GM12878 (cell line): ENCODE measurements around the gene ZDHHC21. TPM values are rescaled to one million over a fixed set of nuclear protein-coding genes. Genes with fewer than 3 reads are reported as not detected.

Experiments
- BACH1 ChIP-seq: fragments of 450-650 bp; IDR thresholded peaks from 2 replicates; pipeline ENCODE4 v1.6.1; 2017; ENCODE audit warnings: mild to moderate bottlenecking, borderline replicate concordance
- CEBPB ChIP-seq, 2 experiments: fragments of 150-350 bp in 1 of 2; IDR thresholded peaks; 2 replicates each; pipeline ENCODE4 v1.6.1; 2012 to 2014; ENCODE audit warnings: low read depth in 2 of 2, low read length in 2 of 2, borderline replicate concordance in 1 of 2, inconsistent platforms in 1 of 2
- EGR1 ChIP-seq, 2 experiments: IDR thresholded peaks; 1 replicate in 1 of 2; 2 replicates in 1 of 2; pipeline ENCODE4 v1.6.1; 2011 to 2012; ENCODE audit warnings: low read depth in 2 of 2, low read length in 2 of 2, borderline replicate concordance in 1 of 2, mild to moderate bottlenecking in 1 of 2, moderate library complexity in 1 of 2
- KAT2A ChIP-seq: conservative IDR thresholded peaks from 2 replicates; pipeline ENCODE4 v1.6.1; 2011; ENCODE audit warnings: low read depth, low read length; ENCODE audit not compliant: control insufficient read depth
- KLF5 ChIP-seq: fragments of 450-650 bp; IDR thresholded peaks from 2 replicates; pipeline ENCODE4 v1.6.1; 2014; ENCODE audit warnings: mild to moderate bottlenecking; ENCODE audit not compliant: partially characterized antibody
- MEF2B ChIP-seq: fragments of 450-650 bp; IDR thresholded peaks from 2 replicates; pipeline ENCODE4 v1.6.1; 2018; ENCODE audit warnings: mild to moderate bottlenecking, moderate library complexity; ENCODE audit not compliant: partially characterized antibody, poor library complexity, severe bottlenecking
- MTA2 ChIP-seq: fragments of 450-650 bp; IDR thresholded peaks from 2 replicates; pipeline ENCODE4 v1.6.1; 2016; ENCODE audit warnings: low read depth, mild to moderate bottlenecking, moderate library complexity
- MXI1 ChIP-seq: fragments of 150-350 bp; IDR thresholded peaks from 2 replicates; pipeline ENCODE4 v1.6.1; 2011; ENCODE audit warnings: low read depth, mild to moderate bottlenecking, inconsistent platforms, low read length, improper control_type of control experiment
- MYB ChIP-seq: fragments of 150-350 bp; IDR thresholded peaks from 2 replicates; pipeline ENCODE4 v1.6.1; 2014; ENCODE audit warnings: mild to moderate bottlenecking, low read depth, low read length, borderline replicate concordance
- MYC ChIP-seq: IDR thresholded peaks from 2 replicates; pipeline ENCODE4 v1.6.1; 2011; ENCODE audit warnings: mild to moderate bottlenecking, low read length, moderate library complexity, inconsistent platforms; ENCODE audit not compliant: insufficient read depth, insufficient replicate concordance, insufficient read length, severe bottlenecking
- RFX5 ChIP-seq: IDR thresholded peaks from 2 replicates; pipeline ENCODE4 v1.6.1; 2011; ENCODE audit warnings: low read depth, low read length, improper control_type of control experiment
- SMAD5 ChIP-seq: IDR thresholded peaks from 2 replicates; pipeline ENCODE4 v1.6.1; 2016; ENCODE audit warnings: antibody characterized with exemption, low read depth
- WRNIP1 ChIP-seq: IDR thresholded peaks from 2 replicates; pipeline ENCODE4 v1.6.1; 2011; ENCODE audit warnings: low read depth, low read length, improper control_type of control experiment, borderline replicate concordance
- ZNF207 ChIP-seq: fragments of 450-650 bp; IDR thresholded peaks from 2 replicates; pipeline ENCODE4 v1.6.1; 2014; ENCODE audit warnings: antibody characterized with exemption, mild to moderate bottlenecking, borderline replicate concordance
- polyA plus RNA-seq, 11 experiments: library from polyadenylated mRNA; depleted of rRNA in 4 of 11; unstranded in 6 of 11; stranded (reverse) in 5 of 11; fragments of >200 nt; fragmentation: Nextera tagmentation in 4 of 11; fragmentation: Illumina TruSeq in 1 of 11; extraction: Ambion mirVana in 4 of 11; extraction: Trizol in 1 of 11; gene quantifications; 1 replicate in 1 of 11; 2 replicates in 10 of 11; pipeline versions ENCODE4 v1.2.1 to v1.2.3, GENCODE V29; 2011 to 2016; ENCODE audit warnings: inconsistent platforms in 2 of 11, missing spikeins in 2 of 11, low read depth in 1 of 11
- total RNA-seq, 4 experiments: library from RNA; depleted of rRNA in 3 of 4; stranded (reverse); fragments of >200 nt in 3 of 4; fragmentation: Illumina TruSeq in 1 of 4; extraction: Trizol in 1 of 4; gene quantifications; 2 replicates each; pipeline versions ENCODE4 v1.2.1 to v1.2.3, GENCODE V29; 2013 to 2021
- TF ChIP-seq, protein P1 (sequence below): fragments of 450-650 bp; conservative IDR thresholded peaks from 2 replicates; pipeline ENCODE4 v1.6.1; 2017; ENCODE audit warnings: mild to moderate bottlenecking, moderate library complexity
- TF ChIP-seq, protein P2 (sequence below): fragments of 450-650 bp; IDR thresholded peaks from 2 replicates; pipeline ENCODE4 v1.6.1; 2017; ENCODE audit warnings: low read depth, mild to moderate bottlenecking, moderate library complexity
- TF ChIP-seq, protein P3 (sequence below): fragments of 450-650 bp; IDR thresholded peaks from 2 replicates; pipeline ENCODE4 v1.6.1; 2017; ENCODE audit warnings: mild to moderate bottlenecking, moderate library complexity
- TF ChIP-seq, protein P4 (sequence below): fragments of 450-650 bp; IDR thresholded peaks from 2 replicates; pipeline ENCODE4 v1.6.1; 2018; ENCODE audit warnings: borderline replicate concordance, mild to moderate bottlenecking; ENCODE audit not compliant: partially characterized antibody

ZDHHC21 gene
- total and polyA plus RNA-seq, 10 of the 15 experiments (the other 5 are each of a cell fraction or from before 2014, with no cell fraction given), result 2.6 to 14.6 (median 9.1) TPM

DNA sequence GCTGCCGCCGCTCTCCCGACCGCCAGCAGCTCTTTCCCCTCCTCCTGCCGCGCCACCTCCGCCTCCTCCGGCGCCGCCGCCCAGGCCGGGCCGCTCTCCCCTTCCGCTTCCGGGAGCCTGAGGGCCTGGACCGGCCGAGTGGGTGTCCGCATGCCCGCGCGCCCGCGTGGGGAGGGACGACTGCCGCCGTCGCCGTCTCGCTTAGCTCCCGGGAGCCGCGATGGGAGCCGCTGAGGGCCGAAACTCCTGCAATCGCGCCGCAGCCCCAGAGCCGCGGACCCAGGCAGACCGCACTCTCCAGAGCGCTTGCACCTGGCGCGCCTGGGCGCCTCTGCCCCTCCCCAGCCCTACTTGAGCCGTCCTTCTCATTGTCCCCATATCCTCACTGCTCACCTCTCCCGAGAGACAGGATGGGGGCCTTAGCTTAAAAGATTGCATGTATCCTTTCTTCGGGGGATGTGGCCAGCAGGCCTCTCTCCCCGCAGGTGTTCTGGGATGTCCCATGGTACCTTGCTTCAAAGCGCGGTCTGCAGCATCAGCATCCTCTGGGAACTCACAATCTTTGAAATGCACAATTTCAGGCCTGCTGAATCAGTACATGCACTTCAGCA lies at the start of gene ZDHHC21 (continued):
- TF ChIP-seq, protein P1, sequence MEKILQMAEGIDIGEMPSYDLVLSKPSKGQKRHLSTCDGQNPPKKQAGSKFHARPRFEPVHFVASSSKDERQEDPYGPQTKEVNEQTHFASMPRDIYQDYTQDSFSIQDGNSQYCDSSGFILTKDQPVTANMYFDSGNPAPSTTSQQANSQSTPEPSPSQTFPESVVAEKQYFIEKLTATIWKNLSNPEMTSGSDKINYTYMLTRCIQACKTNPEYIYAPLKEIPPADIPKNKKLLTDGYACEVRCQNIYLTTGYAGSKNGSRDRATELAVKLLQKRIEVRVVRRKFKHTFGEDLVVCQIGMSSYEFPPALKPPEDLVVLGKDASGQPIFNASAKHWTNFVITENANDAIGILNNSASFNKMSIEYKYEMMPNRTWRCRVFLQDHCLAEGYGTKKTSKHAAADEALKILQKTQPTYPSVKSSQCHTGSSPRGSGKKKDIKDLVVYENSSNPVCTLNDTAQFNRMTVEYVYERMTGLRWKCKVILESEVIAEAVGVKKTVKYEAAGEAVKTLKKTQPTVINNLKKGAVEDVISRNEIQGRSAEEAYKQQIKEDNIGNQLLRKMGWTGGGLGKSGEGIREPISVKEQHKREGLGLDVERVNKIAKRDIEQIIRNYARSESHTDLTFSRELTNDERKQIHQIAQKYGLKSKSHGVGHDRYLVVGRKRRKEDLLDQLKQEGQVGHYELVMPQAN, result 0 out of 2 replicates have a peak, but pooled peaks have one; percentile 16
- TF ChIP-seq MXI1 (peak; percentile 19), ZNF207 (peak; percentile 74; the same call in 1 of the 2 replicates), WRNIP1 (no peak), SMAD5 (peak; percentile 63; the same call in 1 of the 2 replicates), MTA2 (no peak), RFX5 (no peak), MYC (peak; percentile 65), KLF5 (peak; percentile 70), BACH1 (peak; percentile 94), KAT2A (no peak), MYB (no peak), CEBPB (IDR thresholded peaks at IDR 0.05; ENCODE audit: borderline replicate concordance in 1 of 2, low read depth in 2 of 2, low read length in 2 of 2) (no peak), MEF2B (no peak), EGR1 (IDR thresholded peaks at IDR 0.05; ENCODE audit: borderline replicate concordance in 1 of 2, low read depth in 2 of 2, low read length in 2 of 2) (peak in 1 of 2 experiments; percentile 78; a peak in 2 of 3 replicates)
- TF ChIP-seq, protein P2, sequence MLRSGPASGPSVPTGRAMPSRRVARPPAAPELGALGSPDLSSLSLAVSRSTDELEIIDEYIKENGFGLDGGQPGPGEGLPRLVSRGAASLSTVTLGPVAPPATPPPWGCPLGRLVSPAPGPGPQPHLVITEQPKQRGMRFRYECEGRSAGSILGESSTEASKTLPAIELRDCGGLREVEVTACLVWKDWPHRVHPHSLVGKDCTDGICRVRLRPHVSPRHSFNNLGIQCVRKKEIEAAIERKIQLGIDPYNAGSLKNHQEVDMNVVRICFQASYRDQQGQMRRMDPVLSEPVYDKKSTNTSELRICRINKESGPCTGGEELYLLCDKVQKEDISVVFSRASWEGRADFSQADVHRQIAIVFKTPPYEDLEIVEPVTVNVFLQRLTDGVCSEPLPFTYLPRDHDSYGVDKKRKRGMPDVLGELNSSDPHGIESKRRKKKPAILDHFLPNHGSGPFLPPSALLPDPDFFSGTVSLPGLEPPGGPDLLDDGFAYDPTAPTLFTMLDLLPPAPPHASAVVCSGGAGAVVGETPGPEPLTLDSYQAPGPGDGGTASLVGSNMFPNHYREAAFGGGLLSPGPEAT, result 0 out of 2 replicates have a peak, but pooled peaks have one; percentile 19
- TF ChIP-seq, protein P3, sequence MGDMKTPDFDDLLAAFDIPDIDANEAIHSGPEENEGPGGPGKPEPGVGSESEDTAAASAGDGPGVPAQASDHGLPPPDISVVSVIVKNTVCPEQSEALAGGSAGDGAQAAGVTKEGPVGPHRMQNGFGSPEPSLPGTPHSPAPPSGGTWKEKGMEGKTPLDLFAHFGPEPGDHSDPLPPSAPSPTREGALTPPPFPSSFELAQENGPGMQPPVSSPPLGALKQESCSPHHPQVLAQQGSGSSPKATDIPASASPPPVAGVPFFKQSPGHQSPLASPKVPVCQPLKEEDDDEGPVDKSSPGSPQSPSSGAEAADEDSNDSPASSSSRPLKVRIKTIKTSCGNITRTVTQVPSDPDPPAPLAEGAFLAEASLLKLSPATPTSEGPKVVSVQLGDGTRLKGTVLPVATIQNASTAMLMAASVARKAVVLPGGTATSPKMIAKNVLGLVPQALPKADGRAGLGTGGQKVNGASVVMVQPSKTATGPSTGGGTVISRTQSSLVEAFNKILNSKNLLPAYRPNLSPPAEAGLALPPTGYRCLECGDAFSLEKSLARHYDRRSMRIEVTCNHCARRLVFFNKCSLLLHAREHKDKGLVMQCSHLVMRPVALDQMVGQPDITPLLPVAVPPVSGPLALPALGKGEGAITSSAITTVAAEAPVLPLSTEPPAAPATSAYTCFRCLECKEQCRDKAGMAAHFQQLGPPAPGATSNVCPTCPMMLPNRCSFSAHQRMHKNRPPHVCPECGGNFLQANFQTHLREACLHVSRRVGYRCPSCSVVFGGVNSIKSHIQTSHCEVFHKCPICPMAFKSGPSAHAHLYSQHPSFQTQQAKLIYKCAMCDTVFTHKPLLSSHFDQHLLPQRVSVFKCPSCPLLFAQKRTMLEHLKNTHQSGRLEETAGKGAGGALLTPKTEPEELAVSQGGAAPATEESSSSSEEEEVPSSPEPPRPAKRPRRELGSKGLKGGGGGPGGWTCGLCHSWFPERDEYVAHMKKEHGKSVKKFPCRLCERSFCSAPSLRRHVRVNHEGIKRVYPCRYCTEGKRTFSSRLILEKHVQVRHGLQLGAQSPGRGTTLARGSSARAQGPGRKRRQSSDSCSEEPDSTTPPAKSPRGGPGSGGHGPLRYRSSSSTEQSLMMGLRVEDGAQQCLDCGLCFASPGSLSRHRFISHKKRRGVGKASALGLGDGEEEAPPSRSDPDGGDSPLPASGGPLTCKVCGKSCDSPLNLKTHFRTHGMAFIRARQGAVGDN, result peak; percentile 93
- TF ChIP-seq, protein P4, sequence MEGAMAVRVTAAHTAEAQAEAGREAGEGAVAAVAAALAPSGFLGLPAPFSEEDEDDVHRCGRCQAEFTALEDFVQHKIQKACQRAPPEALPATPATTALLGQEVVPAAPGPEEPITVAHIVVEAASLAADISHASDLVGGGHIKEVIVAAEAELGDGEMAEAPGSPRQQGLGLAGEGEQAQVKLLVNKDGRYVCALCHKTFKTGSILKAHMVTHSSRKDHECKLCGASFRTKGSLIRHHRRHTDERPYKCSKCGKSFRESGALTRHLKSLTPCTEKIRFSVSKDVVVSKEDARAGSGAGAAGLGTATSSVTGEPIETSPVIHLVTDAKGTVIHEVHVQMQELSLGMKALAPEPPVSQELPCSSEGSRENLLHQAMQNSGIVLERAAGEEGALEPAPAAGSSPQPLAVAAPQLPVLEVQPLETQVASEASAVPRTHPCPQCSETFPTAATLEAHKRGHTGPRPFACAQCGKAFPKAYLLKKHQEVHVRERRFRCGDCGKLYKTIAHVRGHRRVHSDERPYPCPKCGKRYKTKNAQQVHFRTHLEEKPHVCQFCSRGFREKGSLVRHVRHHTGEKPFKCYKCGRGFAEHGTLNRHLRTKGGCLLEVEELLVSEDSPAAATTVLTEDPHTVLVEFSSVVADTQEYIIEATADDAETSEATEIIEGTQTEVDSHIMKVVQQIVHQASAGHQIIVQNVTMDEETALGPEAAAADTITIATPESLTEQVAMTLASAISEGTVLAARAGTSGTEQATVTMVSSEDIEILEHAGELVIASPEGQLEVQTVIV, result peak; percentile 52
